ENCODE measurements around the gene CLPTM1. TPM values are rescaled to one million over a fixed set of nuclear protein-coding genes. Genes with fewer than 3 reads are reported as not detected.

CLPTM1 gene
- polyA plus RNA-seq, 1 of the 3 experiments (the other 2 are of a cell fraction) = 86.5 TPM

GRCh38 chr19:45005787-45006186 lies 50.6 kb downstream of the CLPTM1 start (continued):
- no peak for TF ChIP-seq CTCF (IDR thresholded peaks at IDR 0.05)
- no peak for TF ChIP-seq TCF12 (IDR thresholded peaks at IDR 0.05)
- TF ChIP-seq ZBTB33 (IDR thresholded peaks at IDR 0.05; ENCODE audit: borderline replicate concordance, low read depth) = no peak
- no peak for TF ChIP-seq GATA2 (CRISPR knock-in tag; IDR thresholded peaks at IDR 0.05)
- no peak for TF ChIP-seq SMC3 (IDR thresholded peaks at IDR 0.05; ENCODE audit: low read depth, low read length)

GRCh38 chr19:45008552-45008951 lies 53.4 kb downstream of the CLPTM1 start:
- DNase-seq = no peak
- Histone ChIP-seq H3K9me2 (no peaks in the 10 kb centered on the region), H4K20me1 (ENCODE audit: insufficient read depth) (no peaks in the 10 kb centered on the region), H3K4me3 (ENCODE audit: low read depth in 2 of 2, low read length in 1 of 2) (no peak overlapping the region), H3K9me3 (no peaks in the 10 kb centered on the region), H3K4me2 (no peak overlapping the region), H3K79me2 (ENCODE audit: insufficient read depth) (no peaks in the 10 kb centered on the region), H3K36me3 (replicated peaks in 1 of 2; ENCODE audit: control insufficient read depth in 1 of 2, insufficient read depth in 2 of 2, low read length in 1 of 2) (peaks cover 0 to 6% of the 10 kb centered on the region in 2 experiments), H2AFZ (ENCODE audit: low read depth) (no peak overlapping the region), H3F3A (replicated peaks; ENCODE audit: insufficient read depth) (no peaks in the 10 kb centered on the region), H3K27ac (ENCODE audit: low read depth in 2 of 2, low read length in 1 of 2) (no peak overlapping the region), H3K27me3 (ENCODE audit: insufficient read depth) (no peaks in the 10 kb centered on the region), H3K9ac (no peak overlapping the region), H3K4me1 (ENCODE audit: control insufficient read depth in 1 of 2, insufficient read depth in 2 of 2, low read depth in 1 of 2, low read length in 1 of 2) (no peaks in the 10 kb centered on the region)
- 92% methylated on average over 6 of the region's 10 CpGs for WGBS (ENCODE audit: low lambda C conversion rate)
- ChIA-PET POLR2A (no interaction called here), CTCF (no interaction called here)
- TF ChIP-seq MAX (IDR thresholded peaks at IDR 0.05; ENCODE audit: low read depth) (no peak), FOSL2 (IDR thresholded peaks at IDR 0.05; ENCODE audit: borderline replicate concordance, low read depth) (no peak), MEF2A (IDR thresholded peaks at IDR 0.05; ENCODE audit: borderline replicate concordance, low read depth) (no peak), JUND (IDR thresholded peaks at IDR 0.05) (no peak), ZBTB33 (IDR thresholded peaks at IDR 0.05; ENCODE audit: borderline replicate concordance, low read depth) (no peak), EP300 (IDR thresholded peaks at IDR 0.05; ENCODE audit: borderline replicate concordance in 1 of 2, low read depth in 1 of 2, low read length in 1 of 2) (no peak), ELF1 (IDR thresholded peaks at IDR 0.05) (no peak), EZH2phosphoT487 (IDR thresholded peaks at IDR 0.05; ENCODE audit: borderline replicate concordance, low read depth) (no peak), TAF1 (IDR thresholded peaks at IDR 0.05; ENCODE audit: borderline replicate concordance, low read depth, low read length) (no peak), RFX5 (IDR thresholded peaks at IDR 0.05; ENCODE audit: low read length) (no peak), TCF12 (IDR thresholded peaks at IDR 0.05) (no peak), USF2 (IDR thresholded peaks at IDR 0.05; ENCODE audit: borderline replicate concordance, low read depth, low read length) (no peak), NFIC (IDR thresholded peaks at IDR 0.05; ENCODE audit: borderline replicate concordance) (no peak), SIN3A (IDR thresholded peaks at IDR 0.05; ENCODE audit: borderline replicate concordance, low read depth, low read length) (no peak), CTCF (IDR thresholded peaks at IDR 0.05) (no peak), FOXJ3 (CRISPR knock-in tag; IDR thresholded peaks at IDR 0.05) (no peak), RAD21 (IDR thresholded peaks at IDR 0.05; ENCODE audit: low read length) (no peak), FOXM1 (IDR thresholded peaks at IDR 0.05; ENCODE audit: low read depth) (no peak), USF1 (IDR thresholded peaks at IDR 0.05; ENCODE audit: borderline replicate concordance, low read depth) (no peak), RXRA (IDR thresholded peaks at IDR 0.05; ENCODE audit: borderline replicate concordance, low read depth) (no peak)

All from SK-N-SH (cell line).